ENCODE measurements around the gene GDPD2. TPM values are rescaled to one million over a fixed set of nuclear protein-coding genes. Genes with fewer than 3 reads are reported as not detected.

GDPD2 gene
- total and polyA plus RNA-seq, 2 of the 13 experiments (the other 11 are each of a cell fraction or from before 2014, with no cell fraction given): 0.04 to 0.08 TPM

DNA sequence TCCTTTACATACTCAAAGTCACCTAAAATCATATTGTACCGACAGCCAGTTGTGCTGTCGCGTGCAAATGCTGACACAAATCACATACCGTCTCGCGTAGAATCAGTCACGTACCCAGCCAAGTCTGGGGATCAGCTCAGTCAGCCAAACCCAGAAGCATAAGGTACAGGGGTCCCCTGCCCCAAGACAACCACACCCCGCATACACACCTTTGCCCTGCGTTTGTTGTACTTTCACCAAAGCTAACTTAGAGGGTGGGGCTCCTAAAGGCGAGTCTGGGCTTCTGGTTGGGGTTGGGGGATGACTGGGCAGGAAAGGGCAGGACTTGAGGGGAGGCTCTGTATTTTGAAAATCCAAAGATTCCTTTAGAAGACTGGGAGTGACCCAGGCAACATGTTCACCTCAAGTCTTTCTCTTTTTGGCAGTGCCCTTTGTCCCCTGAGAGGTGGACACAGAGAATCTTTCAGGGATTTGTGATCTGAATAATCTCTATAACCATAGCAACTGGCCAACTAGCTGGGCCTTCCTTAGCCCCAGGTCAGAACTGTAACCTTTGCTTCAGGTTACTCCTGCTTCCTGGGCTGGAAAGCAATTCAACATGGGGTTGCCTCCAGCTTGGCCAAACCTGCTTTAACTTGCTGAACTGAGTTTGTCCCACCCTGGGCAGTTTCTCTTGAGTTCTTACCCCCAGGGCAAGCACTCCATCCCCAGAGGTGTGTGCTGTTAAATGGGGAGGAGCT is 992 bp downstream of the GDPD2 start (continued):
- TF ChIP-seq, protein P1, sequence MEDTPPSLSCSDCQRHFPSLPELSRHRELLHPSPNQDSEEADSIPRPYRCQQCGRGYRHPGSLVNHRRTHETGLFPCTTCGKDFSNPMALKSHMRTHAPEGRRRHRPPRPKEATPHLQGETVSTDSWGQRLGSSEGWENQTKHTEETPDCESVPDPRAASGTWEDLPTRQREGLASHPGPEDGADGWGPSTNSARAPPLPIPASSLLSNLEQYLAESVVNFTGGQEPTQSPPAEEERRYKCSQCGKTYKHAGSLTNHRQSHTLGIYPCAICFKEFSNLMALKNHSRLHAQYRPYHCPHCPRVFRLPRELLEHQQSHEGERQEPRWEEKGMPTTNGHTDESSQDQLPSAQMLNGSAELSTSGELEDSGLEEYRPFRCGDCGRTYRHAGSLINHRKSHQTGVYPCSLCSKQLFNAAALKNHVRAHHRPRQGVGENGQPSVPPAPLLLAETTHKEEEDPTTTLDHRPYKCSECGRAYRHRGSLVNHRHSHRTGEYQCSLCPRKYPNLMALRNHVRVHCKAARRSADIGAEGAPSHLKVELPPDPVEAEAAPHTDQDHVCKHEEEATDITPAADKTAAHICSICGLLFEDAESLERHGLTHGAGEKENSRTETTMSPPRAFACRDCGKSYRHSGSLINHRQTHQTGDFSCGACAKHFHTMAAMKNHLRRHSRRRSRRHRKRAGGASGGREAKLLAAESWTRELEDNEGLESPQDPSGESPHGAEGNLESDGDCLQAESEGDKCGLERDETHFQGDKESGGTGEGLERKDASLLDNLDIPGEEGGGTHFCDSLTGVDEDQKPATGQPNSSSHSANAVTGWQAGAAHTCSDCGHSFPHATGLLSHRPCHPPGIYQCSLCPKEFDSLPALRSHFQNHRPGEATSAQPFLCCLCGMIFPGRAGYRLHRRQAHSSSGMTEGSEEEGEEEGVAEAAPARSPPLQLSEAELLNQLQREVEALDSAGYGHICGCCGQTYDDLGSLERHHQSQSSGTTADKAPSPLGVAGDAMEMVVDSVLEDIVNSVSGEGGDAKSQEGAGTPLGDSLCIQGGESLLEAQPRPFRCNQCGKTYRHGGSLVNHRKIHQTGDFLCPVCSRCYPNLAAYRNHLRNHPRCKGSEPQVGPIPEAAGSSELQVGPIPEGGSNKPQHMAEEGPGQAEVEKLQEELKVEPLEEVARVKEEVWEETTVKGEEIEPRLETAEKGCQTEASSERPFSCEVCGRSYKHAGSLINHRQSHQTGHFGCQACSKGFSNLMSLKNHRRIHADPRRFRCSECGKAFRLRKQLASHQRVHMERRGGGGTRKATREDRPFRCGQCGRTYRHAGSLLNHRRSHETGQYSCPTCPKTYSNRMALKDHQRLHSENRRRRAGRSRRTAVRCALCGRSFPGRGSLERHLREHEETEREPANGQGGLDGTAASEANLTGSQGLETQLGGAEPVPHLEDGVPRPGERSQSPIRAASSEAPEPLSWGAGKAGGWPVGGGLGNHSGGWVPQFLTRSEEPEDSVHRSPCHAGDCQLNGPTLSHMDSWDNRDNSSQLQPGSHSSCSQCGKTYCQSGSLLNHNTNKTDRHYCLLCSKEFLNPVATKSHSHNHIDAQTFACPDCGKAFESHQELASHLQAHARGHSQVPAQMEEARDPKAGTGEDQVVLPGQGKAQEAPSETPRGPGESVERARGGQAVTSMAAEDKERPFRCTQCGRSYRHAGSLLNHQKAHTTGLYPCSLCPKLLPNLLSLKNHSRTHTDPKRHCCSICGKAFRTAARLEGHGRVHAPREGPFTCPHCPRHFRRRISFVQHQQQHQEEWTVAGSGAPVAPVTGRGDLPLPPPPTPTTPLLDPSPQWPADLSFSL (CRISPR knock-in tag; IDR thresholded peaks at IDR 0.05): no peak
- TF ChIP-seq ZBTB1 (CRISPR knock-in tag; IDR thresholded peaks at IDR 0.05; ENCODE audit: borderline replicate concordance) (no peak), CHD2 (IDR thresholded peaks at IDR 0.05; ENCODE audit: low read depth, low read length) (no peak), BRCA1 (CRISPR knock-in tag; IDR thresholded peaks at IDR 0.05) (no peak), HMGXB4 (CRISPR knock-in tag; IDR thresholded peaks at IDR 0.05; ENCODE audit: borderline replicate concordance in 1 of 2, low read depth in 1 of 2) (no peak), HMGA1 (CRISPR knock-in tag; conservative IDR thresholded peaks at IDR 0.05) (no peak), WIZ (CRISPR knock-in tag; IDR thresholded peaks at IDR 0.05) (no peak), ZHX2 (IDR thresholded peaks at IDR 0.05; ENCODE audit: low read depth) (no peak), ZHX2 (CRISPR knock-in tag; IDR thresholded peaks at IDR 0.05; ENCODE audit: borderline replicate concordance) (no peak)

Measured in HepG2 (cell line).